GM19238 (cell line): ENCODE data around the gene KCNN3.

ENCODE experiments used
- DNase-seq: peaks from one replicate; pipeline ENCODE4 v3.0.0; 2011; ENCODE audit warnings: low spot score; ENCODE audit not compliant: insufficient read length

KCNN3 gene

DNA sequence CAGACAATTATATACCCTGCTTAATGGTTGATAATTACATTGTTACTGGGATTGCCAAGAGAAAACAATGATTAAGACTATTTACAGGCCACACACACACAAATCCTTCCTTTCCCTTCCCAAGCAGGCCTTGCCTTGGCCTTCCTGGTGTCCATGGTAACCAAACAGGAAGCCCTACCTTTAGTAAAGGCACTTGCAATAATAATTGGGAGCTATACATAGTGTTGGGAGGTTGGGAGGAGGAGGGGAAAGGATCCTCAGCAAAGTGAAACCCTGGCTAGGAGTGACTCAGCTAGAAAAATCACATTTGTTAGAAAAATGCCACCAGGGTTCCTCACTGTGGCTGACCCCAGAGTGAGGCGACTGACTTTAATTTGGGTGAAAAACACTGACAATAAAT, 139.8 kb downstream of the KCNN3 start:
- no peak for DNase-seq

DNA sequence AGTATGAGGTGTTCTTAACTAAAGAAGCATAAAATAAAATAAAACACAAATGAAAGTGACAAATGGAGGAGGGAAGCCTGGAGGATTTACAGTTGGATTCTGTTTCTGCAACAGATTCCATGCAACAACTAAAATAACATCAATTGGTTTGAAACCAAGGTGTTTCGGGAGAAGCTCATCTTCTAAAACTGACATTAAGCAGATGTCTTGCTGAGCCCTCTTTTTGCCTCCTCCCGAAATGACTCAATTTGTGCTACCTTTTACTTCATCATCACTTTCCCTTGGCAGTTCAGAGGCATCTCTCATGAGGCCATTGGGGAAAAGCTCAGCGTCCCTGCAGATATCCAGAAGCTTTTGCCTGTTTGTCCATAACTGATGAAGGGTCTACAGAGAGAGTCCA, 140.5 kb downstream of the KCNN3 start:
- DNase-seq: no peak

DNA sequence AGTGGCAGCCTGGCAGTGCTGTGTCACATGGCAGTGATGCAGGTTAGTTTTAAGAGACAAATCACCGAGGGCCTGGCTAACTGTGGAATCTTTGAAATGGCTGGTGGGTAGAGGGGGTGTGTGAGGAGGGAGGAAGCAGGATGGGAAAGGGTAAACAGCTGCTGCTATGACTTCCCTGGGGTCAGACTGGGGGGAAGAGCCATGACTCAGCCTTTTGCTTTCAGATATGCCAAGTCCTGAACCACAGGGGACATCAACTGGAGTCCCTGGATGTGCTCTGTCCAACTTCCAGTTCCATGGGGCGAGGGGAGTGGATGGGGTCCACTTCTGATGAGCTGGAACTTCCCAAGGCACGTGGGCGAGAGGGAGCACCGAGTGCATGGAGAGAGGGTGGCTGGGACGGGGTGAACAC, 141.0 kb downstream of the KCNN3 start:
- DNase-seq: no peak

DNA sequence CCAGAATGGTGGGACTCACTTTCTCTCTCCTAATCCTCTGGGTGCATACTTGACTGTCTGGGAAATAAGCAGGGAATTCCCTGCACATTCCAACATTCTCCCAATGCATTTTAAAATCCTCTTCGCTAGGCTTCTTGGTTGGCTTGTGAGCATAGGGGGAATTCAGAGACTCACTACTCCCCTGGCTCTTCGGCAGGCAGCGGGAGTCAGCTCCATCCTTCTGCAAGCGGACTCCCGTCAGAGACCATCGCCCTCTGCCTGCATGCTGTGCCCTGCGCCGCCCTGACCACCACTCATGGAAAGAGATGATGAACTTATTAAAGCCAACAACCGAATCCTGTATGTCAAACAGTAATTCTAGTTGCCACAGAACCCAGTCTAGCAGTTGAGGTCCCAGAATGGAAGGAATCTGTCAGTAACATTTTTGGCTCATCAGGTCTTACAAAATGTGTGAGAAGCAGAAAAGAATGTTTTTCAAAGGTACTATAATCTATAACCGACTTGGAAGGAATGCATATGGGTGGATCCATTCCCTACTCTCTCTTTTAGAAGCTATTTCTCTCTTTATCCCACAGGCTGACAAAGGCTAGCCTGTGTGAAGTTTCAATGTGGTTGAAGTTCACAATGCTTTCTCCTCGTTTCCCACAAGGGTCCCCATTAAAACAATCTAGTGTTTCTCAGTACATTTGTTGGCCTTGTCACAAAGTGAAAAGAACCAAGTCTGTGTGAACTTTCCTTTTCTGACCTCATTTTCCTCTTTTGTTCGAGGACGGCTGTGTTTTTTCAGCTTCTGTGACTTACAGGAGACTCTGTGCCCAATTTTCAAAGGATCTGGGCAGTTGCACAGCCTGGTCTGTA, 143.0 kb downstream of the KCNN3 start:
- DNase-seq: no peak

DNA sequence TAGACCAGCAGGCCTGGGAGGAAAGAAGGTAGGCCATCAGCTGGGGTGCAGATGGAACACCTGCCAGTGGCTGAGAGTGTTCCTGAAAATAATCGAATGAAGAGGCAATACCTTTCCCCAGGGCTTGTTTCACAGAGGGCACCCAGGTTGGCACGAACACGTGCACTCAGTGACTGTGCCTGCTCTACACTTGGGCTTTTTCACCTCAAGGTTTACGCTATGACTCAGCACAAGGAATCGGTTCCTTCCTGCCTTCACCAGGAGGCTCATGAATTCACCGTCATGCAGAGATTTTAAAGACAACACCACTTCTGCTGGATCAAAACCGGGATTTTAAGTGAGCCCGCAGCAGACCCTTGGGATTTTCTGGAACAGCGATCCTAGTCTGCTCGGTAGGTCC, 143.6 kb downstream of the KCNN3 start:
- DNase-seq: no peak

DNA sequence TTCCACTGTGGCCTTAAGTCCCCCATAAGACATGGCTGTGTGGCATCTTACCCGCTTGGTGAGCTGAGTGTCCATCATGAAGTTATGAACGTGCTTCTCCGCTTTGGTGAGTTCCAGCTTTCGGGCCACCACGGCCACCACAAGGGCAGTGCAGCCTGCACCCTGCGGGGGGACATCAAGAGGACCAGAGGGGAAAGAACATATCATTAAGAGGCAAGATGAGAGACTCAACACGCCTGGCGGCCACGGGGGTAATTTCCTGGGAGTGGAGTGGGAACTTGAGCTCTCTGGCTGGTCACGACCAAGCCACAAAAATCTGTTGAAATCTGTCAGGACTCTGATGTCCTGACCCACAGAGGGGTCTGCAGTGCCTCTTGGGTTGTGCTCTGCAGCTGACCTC, 144.2 kb downstream of the KCNN3 start:
- no peak for DNase-seq

DNA sequence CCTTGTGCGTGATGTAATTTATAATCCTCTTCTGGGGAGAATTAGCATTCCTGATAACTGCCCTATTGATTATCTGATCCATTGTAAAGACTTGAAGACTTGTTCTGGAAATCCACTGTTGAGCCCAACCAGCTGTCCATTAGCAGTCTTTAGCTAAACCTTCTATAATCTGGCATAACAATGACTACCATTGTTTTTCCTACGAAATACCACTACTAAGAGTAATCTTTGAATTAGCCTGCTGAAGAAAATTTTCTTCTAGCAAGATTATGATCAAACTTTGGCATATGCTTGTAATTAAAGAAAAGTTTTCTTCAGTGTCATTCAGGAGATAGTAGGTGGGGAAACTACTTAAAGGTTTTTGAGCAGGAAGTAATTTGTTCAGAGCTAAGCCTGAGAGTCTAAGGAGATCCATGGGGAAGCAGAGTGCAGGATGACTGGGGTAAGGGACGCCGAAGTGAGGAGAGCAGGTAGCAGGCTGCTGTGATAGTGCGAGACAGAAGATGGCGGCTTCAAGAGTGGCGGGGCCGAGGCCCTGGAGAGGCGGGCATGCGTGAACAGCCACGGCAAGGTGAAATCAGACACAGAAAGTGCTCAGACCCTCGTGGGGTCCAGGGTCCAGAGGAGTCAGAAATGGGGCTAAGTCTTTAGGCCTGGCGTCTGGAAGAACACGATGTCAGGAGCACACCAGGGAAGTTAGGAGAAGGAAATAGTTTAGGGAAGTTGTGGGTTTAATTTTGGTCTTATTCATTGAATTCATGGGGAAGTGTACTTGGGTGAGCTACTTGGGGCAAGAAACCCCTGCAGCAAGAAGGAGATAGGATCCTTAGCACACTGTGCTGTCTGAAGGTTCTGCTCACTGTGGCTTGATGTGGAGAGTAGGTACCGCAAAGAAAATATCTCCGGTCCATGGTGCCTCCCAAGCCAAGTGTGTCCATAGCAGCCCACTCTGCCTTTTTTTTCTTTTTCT, 149.5 kb downstream of the KCNN3 start:
- DNase-seq: no peak

DNA sequence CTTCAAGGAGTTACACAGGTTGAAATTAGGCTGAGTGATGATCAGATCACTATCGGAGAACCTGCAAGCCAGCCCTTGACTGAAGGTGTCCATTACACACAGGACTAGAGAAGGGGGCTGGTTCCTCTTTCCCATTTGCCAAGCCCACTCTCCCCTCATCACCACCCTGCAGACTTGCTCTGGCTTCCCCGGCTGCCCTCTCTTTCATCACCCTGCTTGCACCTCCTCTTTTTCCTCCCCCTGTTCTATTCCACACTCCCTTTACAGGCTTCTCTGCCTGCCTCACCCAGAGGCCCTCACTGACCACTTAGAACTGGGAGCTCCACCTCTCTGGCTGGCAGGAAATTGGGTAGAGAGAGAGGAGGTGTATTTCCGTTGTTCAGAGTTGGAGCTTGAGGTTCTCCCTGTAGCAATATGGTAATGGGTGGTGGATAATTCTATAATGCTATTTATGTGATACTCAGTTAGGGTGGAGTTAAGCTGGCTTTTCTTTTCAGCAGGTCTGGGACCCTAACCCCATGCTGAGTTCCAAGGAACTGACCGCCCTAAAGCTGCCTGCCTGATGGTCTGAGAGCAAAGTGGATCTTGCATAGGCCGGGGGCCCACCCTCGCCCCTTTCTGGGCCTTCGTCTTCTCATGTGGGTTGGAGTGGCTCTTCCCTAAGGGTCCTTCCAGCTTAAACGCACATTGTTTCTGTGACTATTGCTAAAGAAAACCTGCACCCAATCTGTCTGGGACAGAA, 150.3 kb downstream of the KCNN3 start:
- DNase-seq: no peak

DNA sequence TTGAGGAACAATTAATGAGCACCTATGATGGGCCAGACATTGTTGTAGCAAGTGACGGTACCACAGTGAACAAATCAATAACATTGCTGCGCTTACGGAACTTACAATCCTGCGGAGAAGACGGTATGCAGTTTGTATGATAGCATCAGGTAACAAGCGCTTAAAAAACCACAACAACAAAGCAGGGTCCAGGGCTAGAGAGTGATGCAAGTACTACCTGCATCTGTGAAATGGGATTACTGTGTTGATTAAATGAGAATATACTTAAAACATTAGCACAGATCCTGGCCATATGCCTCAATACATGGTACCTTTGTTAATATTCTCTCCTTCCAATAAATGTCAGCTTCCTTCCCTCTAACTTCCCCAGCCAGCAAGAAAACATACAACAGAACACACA, 151.5 kb downstream of the KCNN3 start:
- DNase-seq: no peak

DNA sequence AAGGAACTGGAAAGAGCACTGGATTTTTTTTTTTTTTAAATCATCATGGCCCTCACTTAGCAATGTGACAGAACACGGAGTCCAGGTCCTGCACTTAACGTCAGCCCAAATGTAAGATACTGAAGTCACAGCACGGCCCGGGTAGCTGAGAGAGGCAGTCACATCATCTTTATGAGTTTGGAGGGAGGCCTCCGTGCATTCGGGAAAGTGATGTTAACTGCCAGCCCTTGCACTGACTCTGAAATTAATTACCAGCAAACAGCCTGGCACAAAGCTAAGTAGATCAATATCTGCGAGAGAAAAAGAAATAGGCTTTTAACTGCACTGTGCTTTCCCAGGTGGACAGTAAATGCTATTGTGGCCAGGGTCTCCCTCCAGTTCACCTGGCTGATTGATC, 152.6 kb downstream of the KCNN3 start:
- no peak for DNase-seq

DNA sequence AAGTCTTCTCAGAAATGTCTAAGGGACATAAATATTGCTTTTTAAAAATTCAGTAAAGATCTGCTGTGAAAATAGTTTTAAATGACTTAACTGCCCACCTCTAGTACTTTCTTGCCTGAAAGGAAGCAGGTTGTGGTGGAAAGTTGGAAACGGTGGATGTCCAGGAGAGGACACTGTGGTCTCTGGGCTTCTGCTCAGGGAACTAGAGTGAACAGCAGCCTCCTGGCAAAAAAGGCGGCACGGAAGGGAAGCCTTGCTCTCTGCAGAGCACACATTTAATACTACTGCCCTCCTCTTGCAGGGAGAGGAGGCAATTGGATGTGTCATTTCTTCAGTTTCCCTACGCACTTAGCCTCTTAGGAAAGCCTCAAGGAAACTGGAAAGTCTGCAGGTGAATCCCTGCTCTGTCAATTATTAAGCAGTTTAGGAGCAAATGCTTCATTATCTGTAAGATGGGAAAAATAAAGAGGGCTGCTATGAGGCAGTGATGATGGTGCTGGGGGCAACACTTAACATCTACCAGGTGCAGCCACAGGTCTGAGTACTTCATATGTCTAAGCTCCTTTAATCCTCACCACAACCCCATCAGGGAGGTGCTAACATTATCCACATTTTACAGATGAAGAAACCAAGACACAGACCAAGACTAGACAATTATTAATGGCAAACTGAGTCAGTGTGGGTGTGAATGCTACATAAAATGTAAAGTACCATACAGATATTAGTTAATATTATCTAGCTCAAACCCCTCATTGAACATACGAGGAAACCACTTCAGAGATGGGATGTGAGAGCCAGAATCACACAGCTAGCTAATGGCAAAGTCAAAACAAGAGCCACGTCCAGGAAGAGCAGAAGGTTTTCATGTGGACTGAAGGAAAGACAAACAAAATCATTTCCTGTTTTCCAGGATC, 153.2 kb downstream of the KCNN3 start:
- DNase-seq: no peak

DNA sequence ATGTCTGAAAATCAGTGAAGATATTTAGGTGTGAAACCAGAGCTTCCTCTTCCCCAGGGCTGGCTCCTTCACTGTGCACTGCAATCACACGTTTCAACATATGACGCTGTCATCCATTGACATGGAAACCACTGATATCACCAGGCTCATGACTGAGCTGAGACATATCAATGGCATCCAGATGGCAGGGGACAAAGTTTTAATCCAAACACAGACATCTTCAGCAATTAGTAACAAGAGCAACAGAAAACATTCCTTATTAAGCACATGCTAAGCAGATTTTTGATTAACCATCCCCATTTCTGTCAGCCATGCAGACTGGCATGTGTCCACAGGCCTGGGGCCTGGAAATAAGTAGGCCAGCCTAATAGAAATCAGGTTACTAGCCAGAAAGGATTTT, 154.1 kb downstream of the KCNN3 start:
- DNase-seq: no peak

DNA sequence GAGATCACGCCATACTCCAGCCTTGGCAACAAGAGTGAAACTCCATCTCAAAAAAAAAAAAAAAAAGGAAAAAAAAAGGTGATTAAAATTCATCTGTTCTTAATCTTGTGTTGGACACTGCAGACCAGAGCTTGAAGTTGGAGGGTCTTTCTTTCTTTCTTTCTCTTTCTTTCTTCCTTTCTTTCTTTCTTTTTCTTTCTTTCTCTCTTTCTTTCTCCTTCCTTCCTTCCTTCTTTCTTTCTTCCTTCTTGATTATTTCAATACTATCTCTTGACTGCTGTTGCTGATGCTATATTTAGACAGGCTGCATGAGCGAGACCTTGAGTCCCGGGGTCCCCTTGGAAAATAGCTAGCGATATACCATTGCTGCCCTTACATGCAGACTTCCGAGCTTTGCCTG, 154.7 kb downstream of the KCNN3 start:
- DNase-seq: no peak

DNA sequence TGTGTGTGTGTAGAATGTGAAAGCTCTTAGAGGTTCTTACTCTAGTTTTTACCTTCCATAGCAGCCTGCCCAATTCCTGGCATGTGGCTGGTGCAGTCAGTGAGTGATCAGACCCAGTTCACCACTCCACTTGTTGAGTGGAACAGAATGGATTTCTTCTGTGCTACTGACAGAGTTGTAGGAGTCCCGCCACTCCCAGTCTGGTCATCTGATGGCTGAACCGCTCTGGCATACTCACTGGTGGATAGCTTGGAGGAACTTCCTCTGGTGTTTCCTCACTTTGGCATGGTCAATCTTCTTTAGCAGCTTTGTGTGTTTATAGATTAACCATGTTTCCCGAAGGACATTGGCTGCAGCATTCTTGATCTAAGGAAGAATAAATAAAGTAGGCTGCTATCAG, 155.4 kb downstream of the KCNN3 start:
- DNase-seq: no peak

DNA sequence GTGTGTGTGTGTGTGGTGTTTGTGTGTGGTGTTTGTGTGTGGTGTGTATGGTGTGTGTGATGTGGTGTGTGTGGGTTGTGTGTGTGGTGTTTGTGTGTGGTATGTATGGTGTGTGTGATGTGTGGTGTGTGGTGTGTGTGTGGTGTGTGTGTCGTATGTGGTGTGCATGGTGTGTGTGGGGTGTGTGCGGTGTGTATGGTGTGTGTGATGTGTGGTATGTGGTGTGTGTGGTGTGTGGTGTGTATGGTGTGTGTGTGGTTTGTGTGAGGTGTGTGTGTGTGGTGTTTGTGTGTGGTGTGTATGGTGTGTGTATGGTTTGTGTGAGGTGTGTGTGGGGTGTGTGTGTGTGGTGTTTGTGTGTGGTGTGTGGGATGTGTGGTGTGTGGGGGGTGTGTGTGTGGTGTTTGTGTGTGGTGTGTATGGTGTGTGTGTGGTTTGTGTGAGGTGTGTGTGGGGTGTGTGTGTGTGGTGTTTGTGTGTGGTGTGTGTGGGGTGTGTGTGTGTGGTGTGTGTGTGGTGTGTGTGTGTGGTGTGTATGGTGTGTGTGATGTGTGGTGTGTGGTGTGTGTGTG, 155.9 kb downstream of the KCNN3 start:
- DNase-seq: no peak

DNA sequence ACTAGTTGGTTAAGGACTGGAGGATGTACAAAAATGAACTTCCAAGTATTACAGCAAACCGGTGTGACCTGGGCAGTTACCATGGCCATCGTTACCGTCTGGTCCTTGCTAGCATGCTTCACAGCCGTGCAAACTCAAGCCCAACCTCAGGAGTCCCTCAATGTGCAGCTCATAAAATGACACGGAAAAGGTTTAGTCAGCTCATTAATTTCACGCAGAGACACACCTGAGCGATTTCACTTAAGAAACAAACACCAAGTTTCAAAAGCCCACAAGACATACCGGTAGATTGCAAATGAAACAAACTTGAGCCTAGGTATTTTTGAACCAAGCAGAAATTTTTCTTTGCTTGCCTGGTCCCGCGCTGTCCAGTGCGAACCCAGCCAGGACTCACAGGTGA, 157.1 kb downstream of the KCNN3 start:
- no peak for DNase-seq

DNA sequence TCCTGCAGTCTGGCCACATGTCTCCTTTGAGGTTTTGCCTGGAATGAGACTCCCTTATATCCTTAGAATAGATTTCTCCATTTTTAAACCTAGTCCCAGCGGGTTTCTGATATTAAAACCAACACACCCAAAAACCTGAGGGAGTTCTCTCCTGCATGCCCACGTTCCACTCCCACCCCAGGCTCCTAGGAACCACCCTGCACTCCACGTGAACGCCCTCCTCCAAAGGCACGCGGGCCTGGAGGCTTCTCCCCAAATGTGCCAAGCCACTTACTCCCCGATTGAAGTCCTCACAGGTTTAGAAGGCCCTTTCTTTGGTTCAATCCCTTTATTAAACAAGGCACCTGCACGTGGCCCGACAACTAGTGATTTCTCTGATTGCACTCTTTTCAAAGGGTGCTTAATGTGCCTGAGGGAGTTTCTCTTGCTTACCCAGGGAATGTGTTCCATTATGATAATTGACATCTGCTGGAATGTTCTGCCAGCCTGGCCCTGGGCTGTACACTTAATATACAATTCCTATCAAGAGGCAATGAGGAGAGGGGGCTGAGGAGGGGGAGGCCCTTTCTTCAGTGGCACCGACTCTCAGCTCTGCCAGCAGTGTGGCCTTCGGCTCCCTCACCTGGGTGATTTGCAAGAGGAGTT, 157.8 kb downstream of the KCNN3 start:
- DNase-seq: no peak

DNA sequence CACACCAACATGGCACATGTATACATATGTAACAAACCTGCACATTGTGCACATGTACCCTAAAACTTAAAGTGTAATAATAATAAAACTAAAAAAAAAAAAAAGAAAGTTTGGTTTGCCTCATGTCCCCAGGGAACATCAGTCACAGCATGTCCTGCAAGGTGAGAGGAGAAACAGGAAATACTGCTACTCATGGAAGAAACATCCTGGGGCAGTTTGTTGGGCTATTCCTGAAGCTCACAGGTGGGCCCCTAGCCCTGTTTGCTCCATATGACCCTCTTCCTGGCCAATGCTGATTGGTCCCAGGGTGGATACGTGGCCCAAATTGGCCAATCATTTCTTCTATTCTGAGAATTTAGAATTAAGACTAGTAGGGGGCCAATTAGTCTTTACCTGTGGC, 158.7 kb downstream of the KCNN3 start:
- DNase-seq: no peak

DNA sequence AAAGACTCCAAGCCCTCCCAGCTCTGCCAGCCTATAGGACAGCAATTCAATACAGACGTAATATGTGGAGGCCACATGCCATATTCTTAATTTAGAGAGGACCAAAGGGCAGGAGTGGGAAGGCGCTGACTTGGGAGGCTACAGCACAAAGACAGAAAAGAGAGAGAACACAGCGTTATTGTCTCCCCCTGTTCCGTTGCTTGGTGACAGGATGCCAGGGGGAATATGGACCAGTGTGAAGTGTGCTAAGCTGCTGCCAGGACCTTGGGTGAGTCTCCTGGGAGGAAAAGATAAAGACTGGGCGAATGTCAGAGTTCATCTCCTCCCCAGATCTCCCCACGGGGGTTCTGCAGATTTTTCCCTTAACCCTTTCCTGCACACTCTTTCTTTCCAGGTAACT, 160.0 kb downstream of the KCNN3 start:
- no peak for DNase-seq
